GM20000 (cell line): ENCODE data around the gene YEATS2.

Source experiments
- DNase-seq: peaks from one replicate; pipeline ENCODE4 v3.0.0; 2012; ENCODE audit warnings: low spot score
- CTCF ChIP-seq: IDR thresholded peaks from 2 replicates; pipeline ENCODE4 v1.5.1; 2012; ENCODE audit warnings: mild to moderate bottlenecking, control low read depth; ENCODE audit errors: extremely low read depth, missing control alignments

Gene YEATS2

GRCh38 chr3:183808355-183808754, 110.8 kb downstream of the YEATS2 start:
- no peak for TF ChIP-seq CTCF
- no peak for DNase-seq

- TF ChIP-seq CTCF: no peak
- no peak for DNase-seq
Measured at GRCh38 chr3:183809270-183809669, 111.7 kb downstream of the YEATS2 start.

GRCh38 chr3:183810643-183811594, 113.3 kb downstream of the YEATS2 start:
- no peak for DNase-seq
- TF ChIP-seq CTCF: no peak

- DNase-seq: no peak
- TF ChIP-seq CTCF: no peak
Measured at GRCh38 chr3:183811638-183812037, 114.0 kb downstream of the YEATS2 start.

GRCh38 chr3:183812761-183813445, 115.3 kb downstream of the YEATS2 start:
- no peak for TF ChIP-seq CTCF
- no peak for DNase-seq

GRCh38 chr3:183814240-183814639, 116.6 kb downstream of the YEATS2 start:
- TF ChIP-seq CTCF: no peak
- no peak for DNase-seq

- DNase-seq: peak; percentile 36
- TF ChIP-seq CTCF: no peak
Measured at GRCh38 chr3:183815563-183815940, 118.0 kb downstream of the YEATS2 start.
